ENCODE data around the gene CRBN. TPM values are rescaled to one million over a fixed set of nuclear protein-coding genes. Genes with fewer than 3 reads are reported as not detected.
A peak's percentile ranks its signal among the peaks of the same experiment; 100 is the strongest.

The CRBN gene
- polyA plus RNA-seq, 1 donor from 2014 or later, result 131 TPM

DNA sequence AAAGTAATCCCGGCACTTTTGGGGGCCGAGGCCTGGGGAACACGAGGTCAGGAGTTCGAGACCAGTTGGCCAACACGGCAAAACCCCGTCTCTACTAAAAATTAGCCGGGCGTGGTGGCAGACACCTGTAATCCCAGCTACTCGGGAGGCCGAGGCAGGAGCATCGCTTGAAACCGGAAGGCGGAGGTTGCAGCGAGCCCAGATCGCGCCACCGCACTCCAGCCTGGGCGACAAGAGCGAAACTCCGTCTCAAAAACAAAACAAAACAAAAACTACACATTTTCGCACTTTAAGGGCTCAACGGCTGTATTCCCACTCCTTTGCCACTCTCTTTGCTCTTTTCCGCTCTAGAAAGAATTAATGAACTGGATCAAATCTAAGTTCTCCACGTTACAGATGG, 53.5 kb downstream of the CRBN start:
- no peak for TF ChIP-seq EP300 (conservative IDR thresholded peaks at IDR 0.05; ENCODE audit: poor library complexity, severe bottlenecking)
- TF ChIP-seq MXI1 (conservative IDR thresholded peaks at IDR 0.05; ENCODE audit: poor library complexity, severe bottlenecking), result no peak
- no peak for TF ChIP-seq SMC3 (conservative IDR thresholded peaks at IDR 0.05; ENCODE audit: poor library complexity)
- TF ChIP-seq EZH2 (IDR thresholded peaks at IDR 0.05; ENCODE audit: borderline replicate concordance, insufficient read depth, low read length, poor library complexity, severe bottlenecking), result no peak
- no peak for TF ChIP-seq TAF1 (IDR thresholded peaks at IDR 0.05; ENCODE audit: low read depth)
- TF ChIP-seq POLR2AphosphoS5 (IDR thresholded peaks at IDR 0.05), result no peak
- no peak for TF ChIP-seq RAD21 (conservative IDR thresholded peaks at IDR 0.05)
- TF ChIP-seq REST (IDR thresholded peaks at IDR 0.05; ENCODE audit: borderline replicate concordance), result no peak
- no peak for TF ChIP-seq CTCF (IDR thresholded peaks at IDR 0.05; ENCODE audit: poor library complexity, severe bottlenecking)
- Histone ChIP-seq H2AFZ (ENCODE audit: low read depth, low read length) (peak overlapping the region; percentile 100), H3K9me2 (ENCODE audit: insufficient read depth, low read length) (no peaks in the 10 kb centered on the region), H4K20me1 (ENCODE audit: insufficient read depth) (no peaks in the 10 kb centered on the region), H3K27ac (ENCODE audit: low read length) (peak overlapping the region; percentile 89), H3K9me3 (ENCODE audit: low read length) (no peaks in the 10 kb centered on the region), H3F3A (ENCODE audit: insufficient read depth, low read length, poor library complexity, severe bottlenecking) (peaks cover 3% of the 10 kb centered on the region), H3K4me3 (ENCODE audit: low read length) (peak overlapping the region; percentile 99), H3K4me2 (ENCODE audit: low read length) (peak overlapping the region; percentile 84), H3K36me3 (ENCODE audit: insufficient read depth, low read length) (no peaks in the 10 kb centered on the region), H3K27me3 (ENCODE audit: insufficient read depth, low read depth, low read length) (no peaks in the 10 kb centered on the region), H3K9ac (ENCODE audit: low read length) (peak overlapping the region; percentile 81), H3K79me2 (replicated peaks; ENCODE audit: insufficient read depth, low read length) (peaks cover 10% of the 10 kb centered on the region)

DNA sequence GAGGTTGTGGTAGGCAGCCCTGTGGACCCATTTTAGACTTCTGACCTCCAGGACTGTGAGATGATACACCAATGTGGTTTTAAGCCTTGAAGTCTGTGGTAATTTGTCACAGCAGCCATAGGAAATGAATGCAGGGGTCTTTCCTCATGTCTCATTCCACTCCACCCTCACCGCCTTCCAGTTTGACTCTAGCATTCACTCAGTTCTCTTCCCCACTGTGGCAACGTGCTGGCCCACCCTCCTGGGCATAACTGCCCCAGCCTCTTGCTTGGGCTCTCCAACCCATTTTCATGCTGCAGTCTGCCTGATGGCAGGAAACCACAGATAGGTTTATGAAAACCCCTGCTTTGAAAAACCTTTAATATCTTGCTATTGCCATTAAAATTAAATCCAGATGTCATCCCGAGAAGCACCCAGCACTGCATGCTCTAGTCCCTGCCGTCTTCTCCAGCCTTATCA, 60.1 kb downstream of the CRBN start:
- no peak overlapping the region for H3K4me2 ChIP-seq (ENCODE audit: low read length)
- no peaks in the 10 kb centered on the region for H4K20me1 ChIP-seq (ENCODE audit: insufficient read depth)
- TF ChIP-seq POLR2AphosphoS5 (IDR thresholded peaks at IDR 0.05) (no peak), MXI1 (conservative IDR thresholded peaks at IDR 0.05; ENCODE audit: poor library complexity, severe bottlenecking) (no peak), TAF1 (IDR thresholded peaks at IDR 0.05; ENCODE audit: low read depth) (no peak)
- no peaks in the 10 kb centered on the region for H3K9me2 ChIP-seq (ENCODE audit: insufficient read depth, low read length)
- no peaks in the 10 kb centered on the region for H3K9me3 ChIP-seq (ENCODE audit: low read length)
- H3F3A ChIP-seq (ENCODE audit: insufficient read depth, low read length, poor library complexity, severe bottlenecking), result no peaks in the 10 kb centered on the region
- H3K36me3 ChIP-seq (ENCODE audit: insufficient read depth, low read length), result no peaks in the 10 kb centered on the region
- no peak overlapping the region for H3K9ac ChIP-seq (ENCODE audit: low read length)
- no peaks in the 10 kb centered on the region for H3K79me2 ChIP-seq (replicated peaks; ENCODE audit: insufficient read depth, low read length)
- no peak overlapping the region for H3K27ac ChIP-seq (ENCODE audit: low read length)
- H3K4me3 ChIP-seq (ENCODE audit: low read length), result no peak overlapping the region
- H2AFZ ChIP-seq (ENCODE audit: low read depth, low read length), result no peak overlapping the region
- H3K27me3 ChIP-seq (ENCODE audit: insufficient read depth, low read depth, low read length), result no peaks in the 10 kb centered on the region

Data from neural cell (in vitro differentiated cells).